ENCODE data around the gene TRPC1.
"Not testable (repeated sequence)": the region's sequence is repeated elsewhere in the genome, so short reads cannot be mapped to it uniquely, and the experiment has no call there.

TRPC1 gene

DNA sequence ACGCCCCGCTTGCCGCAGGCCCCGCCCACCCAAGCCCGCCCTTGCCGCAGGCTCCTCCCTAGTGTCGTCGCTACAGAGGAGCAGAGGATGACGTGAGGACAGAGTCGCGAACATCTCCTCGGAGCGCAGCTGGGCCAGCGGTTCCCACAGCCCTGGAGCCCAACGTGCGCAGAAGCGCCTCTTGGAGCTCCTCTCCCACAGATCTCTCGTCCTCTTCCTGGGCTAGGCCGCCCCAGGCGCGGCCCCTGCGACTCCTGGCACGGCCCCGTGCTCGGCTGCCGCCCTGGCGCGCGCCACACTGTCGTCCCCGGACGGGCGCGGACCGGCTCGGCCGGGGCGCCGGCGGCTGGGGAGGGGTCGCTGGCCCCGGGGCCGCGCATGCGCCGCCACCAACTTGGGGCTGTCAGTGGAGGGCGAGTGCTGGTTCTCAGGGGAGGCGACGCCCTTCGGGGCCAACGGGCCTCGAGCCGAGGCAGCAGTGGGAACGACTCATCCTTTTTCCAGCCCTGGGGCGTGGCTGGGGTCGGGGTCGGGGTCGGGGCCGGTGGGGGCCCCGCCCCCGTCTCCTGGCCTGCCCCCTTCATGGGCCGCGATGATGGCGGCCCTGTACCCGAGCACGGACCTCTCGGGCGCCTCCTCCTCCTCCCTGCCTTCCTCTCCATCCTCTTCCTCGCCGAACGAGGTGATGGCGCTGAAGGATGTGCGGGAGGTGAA is at the start of gene TRPC1:
Gene TRPC1, plus strand, starts transcription at position 67 of the 714 bp plus-strand sequence. Its CDS starts 526 bp downstream, at position 593.
- DNase-seq: peak; percentile 59

DNA sequence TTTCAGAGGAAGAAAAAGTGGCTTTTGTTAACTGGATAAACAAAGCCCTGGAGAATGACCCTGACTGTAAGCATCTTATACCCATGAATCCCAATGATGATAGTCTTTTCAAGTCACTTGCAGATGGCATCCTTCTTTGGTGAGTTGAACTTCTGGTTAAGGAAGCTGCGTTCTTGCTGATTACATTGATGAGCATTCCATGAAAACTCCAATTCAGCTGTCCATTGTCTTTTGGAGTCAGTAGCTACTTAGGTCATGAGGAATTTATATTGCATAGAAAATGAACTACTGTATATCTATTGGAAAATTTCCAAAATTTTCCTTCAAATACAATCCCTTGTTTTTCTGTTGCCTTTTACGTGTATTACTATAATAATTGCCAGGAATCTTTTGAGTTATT is 47.7 kb upstream of the TRPC1 start:
- DNase-seq: no peak

DNA sequence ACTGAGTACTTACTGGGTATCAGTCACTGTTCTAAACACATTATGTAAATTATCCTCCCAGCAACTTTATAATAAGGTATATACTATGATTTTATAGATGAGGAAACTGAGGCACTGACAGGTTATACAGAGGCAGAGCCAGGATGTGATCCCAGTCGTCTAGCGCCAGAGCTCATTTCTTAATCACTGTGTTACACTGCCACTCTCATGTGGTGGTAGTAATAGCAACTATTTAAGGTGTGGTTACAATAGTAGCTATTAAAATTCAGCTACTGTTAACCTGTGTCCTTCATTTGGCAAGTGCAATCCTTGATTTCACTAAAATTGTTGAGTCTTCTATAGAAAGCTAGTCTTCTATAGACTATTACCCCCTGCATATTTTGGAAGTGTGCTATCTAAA is 43.1 kb upstream of the TRPC1 start:
- no peak for DNase-seq

DNA sequence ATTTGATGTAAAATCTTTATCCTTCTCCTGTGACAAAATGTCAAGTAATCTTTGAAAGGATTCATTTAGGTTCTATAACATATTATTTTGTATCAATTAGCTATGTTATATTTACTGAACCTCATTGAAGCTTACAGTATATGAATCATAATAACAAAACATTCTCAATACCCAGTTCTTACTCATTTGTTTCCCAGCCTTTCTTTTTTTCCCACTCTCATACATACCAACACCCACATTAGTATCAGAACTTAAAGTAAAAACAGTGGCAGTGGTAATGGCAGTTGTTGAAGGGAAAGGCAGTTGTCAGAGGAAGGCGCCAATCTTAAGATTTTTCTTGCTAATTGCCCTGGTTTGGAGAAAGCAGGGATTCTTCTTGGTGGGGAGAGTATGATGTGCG is 33.2 kb upstream of the TRPC1 start:
- no peak for DNase-seq

DNA sequence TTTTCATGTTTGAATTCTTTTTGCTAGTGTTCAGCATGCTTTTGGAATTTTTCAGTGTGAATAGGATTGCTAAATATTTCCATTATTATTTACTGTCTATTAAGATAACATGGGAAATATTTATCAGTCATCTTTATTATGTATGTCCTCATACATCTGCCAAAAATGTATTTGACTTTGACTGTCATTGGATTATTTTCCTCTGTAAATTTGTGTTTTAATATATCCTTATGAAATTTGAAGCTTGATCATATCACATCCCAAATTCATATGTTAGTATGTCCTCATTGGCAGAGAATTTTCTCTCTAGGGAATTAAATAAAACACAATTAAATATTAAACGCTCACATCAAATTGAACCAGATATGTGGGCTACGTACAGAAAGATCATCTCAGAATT is 32.3 kb upstream of the TRPC1 start:
- no peak for DNase-seq

DNA sequence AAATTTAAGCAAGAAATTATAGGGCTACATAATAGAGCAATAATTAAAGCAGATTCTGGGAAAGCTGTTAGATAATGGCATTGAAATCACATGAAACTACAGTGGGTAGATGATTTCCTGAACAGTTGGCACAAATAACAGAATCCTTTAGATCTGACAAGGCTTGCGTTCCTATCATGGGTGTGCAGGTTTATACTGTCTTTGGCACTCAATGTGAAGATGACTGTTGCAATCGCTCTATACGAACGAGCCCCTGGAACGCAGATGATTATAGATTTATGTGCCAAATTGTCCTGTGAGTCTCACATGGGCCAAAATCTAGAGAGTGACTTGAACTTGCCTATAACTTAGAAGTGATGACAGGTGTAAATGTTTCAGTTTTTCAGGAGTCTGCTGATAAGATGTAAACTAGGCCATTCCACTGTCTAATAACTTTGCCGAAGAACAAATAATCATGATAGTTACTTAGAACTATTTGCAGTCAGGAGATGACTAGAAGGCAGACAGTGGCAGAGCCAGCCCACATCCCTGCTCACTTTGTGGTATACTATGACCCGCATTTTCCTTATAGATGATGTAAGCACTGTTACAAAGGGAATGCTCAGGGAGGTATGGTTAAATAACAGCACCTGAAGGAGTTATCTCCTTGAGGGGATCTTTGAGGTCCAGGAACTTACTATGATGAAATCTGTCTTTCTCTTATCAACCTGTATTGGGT is 30.5 kb upstream of the TRPC1 start:
- no peak for DNase-seq

DNA sequence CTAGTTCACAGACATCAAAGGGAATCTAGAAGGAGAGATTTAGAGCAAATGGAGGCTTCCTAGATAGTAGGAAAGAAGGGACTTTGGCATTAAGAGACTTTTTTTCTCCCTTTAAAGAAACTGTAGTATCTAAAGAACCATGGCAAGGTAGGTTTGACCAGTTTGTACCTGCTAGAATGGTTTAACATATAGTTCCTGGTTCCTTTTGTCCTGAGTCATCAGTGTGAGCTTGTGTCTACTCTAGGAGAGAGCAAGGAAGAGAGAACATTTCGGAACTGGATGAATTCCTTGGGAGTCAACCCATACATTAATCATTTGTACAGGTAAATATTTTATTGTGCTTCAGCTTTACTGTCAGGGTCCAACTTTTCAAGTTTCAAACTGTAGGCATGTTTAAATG is 29.6 kb upstream of the TRPC1 start:
- no peak for DNase-seq

DNA sequence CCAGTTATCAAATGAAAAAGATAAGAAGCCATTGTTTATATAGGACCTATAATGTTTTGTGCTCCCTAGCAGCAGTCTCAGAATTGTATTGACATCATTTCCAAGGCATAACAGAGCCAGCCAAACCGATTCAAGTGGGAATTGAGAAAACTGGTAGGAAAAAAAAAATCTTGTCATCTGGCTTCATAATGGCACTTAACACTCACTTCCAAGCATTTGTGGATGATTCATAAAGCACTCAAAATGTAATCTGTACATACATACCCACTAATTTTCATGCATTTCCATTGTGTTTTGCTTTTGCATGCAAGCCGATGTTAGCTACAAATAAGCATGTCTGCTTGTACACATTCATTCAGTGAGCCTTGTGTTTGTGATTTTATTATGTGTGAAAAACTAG is 18.6 kb upstream of the TRPC1 start:
- no peak for DNase-seq

DNA sequence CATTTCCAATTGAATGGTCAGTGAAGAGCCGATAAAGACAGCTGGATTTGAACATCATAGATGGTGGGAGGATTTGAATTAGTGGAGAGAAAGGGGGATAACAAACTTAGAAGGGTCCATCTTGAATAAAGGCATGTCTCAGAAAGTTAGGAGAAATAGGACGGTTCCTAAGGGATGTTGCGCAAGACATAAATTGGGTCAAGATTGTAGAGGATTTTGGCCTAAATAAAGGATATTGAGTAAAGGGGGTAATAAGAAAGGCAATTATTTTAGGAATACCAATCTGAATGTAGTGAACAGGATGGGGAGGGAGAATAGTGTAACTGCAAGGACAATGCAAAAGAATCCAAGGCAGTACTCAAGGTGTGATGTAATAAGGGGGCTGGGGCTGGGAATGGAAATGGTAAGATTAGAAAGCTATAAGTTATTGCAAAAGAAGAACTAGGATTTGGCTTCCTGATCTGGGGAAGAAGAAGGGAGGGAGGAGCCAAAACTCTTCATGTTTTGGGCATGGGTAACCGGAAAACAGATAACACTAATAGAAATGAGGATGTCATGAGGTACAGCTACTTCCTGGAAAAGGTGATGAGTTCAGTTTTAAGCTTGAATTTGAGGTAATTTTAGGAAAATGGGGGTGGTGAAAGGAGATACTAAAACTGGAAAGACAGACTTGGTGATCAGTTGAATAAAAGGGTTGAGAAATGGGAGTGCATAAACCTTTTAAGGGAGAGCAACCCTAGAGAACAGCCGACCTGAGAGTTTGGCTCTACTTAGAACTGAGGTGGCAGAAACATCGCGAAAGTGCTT is 17.3 kb upstream of the TRPC1 start:
- no peak for DNase-seq

DNA sequence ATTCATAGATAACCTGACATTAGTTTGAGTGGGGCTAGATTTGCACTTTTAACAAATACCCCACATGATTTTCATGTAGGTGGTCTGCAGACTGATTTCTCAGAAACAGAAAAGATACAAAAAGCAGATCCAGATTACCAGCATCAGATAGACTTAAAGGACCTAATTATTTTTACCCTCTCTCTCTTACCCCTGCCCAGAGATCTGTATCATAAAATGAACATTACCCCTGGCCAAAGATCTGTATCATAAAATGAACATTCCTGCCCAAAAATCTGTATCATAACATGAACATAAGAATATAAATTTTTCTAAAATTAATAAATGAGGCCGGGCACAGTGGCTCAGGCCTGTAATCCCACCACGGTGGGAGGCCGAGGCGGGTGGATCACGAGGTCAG is 14.6 kb upstream of the TRPC1 start:
- no peak for DNase-seq

DNA sequence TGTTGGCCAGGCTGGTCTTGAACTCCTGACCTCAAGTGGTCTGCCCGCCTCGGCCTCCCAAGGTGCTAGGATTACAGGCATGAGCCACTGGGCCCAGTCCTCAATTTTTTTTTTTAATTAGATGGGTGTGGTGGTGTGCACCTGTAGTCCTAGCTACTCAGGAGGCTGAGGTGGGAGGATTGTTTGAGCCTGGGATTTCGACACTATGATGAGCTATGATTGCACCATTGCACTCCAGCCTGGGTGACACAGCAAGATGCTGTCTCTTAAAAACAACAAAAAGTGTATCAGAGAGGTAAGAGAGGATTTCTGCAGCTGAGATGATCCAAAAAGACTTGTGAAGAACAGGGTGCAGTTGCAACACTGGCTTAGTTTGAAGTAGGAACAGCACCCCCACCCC is 9.0 kb upstream of the TRPC1 start:
- DNase-seq: not testable (repeated sequence)

DNA sequence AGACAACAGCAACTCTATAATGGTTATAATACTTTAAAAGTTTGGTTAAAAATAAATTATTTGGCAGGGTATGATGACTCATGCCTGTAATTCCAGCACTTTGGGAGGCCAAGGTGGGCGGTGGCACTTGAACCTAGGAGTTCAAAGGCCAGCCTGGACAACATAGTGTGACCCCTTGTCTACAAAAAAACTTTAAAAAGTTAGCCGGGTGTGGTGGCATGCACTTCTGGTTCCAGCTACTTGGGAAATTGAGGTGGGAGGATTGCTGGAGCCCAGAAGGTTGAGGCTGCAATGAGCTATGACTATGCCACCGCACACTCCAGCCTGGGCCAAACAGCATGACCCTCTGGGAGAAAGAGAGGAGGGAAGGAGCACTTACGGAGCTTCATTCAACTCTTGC is 7.7 kb upstream of the TRPC1 start:
- DNase-seq: no peak

DNA sequence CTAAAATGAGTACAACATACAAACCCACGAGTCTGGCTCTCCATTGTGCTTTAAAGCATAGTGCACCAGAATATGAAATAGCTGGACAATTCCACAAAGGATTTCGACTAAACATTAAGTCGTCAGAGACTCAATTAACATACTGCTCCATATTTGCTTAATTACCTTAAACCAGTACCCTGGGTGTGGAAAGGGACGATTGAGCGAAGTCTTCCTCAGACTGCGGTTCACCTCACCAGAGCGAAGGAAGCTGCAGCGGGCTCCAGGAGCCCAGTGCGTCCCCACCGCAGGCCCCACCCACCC is 218 bp upstream of the TRPC1 start:
- DNase-seq: no peak

DNA sequence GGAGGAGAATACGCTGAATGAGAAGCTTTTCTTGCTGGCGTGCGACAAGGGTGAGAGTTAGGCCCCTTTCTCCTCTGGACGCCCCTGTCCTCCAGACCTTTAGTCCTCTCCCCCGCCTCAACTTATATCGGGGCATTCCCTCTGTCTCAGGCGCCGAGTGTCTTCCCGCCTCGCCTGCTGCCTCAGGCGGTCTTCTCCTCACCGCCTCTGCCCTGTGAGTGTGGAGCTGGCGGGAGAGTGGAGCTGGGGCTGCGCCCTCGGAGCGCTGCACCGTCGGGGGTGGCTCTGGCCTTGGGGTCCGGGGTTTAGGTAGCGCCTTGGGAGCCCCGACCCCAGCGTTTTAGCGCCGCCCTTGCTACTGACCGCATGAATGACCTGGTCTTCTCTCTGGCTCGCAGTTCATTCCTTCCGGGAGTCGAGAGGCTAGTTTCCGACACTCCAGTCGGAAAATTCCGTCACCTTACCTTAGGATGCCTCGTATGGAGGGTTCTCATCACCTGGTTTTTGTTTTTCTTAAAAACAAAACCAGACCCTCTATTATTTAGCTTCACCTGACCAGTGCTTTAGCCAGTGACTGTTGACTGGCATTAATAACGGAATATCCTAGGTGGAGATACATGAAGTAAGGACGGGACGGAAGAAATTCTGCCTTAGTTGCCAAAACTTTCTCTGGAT is 985 bp downstream of the TRPC1 start:
- no peak for DNase-seq

DNA sequence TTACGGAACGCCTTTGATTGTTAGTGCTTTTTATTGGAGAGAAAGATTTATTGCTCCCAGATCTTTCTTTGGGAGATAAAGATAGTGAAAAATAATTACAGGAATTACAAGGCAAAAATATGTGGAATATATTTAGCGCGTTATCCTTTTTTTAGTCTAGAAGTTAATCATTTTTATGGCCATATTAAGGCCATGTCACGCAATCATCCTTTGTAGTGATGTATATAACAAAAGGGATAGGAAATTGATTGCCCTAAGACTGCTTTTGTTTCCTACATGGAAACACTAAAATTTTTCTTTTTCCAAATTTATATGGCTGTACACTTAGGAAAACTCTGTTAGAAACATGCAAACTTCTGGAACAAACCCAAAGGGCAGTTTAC is 1.5 kb downstream of the TRPC1 start:
- no peak for DNase-seq

DNA sequence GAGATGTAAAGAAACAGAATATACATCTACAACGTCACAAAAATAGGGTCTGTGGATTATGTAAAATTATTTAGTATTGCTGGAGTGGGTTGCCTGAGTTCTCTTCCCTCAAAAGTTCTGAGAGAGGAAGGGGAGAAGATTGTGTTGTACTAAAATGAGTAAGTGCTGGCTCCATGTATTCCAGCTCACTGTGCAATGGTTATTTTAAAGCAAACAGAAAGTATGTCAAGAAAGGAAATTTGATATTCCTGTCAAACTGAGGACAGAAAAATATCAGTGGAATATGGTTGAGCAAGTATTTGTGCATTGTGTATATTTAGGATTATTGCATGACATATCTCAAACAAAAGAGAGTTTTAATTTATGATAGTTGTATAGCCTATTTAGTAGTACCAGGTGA is 2.2 kb downstream of the TRPC1 start:
- DNase-seq: no peak

DNA sequence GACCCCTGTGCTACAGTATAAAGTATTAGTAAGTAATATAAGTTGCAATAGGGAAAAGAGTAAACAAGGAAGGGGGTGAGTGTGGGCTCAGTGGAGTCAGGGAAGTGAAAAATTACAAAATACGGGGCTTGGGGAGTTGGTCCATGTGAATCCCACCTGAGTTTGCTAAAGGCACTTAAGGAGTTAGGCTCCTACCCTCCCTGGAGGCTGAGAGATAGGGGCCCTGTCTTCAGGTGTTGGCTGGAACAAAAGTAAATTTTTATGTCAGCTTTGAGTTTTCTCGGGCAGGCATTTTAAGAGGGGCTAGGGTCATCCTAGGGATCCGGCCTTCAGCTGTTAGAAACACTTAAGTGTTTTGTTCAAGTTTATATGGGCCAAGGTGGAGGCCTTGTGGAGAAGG is 8.2 kb downstream of the TRPC1 start:
- DNase-seq: no peak

DNA sequence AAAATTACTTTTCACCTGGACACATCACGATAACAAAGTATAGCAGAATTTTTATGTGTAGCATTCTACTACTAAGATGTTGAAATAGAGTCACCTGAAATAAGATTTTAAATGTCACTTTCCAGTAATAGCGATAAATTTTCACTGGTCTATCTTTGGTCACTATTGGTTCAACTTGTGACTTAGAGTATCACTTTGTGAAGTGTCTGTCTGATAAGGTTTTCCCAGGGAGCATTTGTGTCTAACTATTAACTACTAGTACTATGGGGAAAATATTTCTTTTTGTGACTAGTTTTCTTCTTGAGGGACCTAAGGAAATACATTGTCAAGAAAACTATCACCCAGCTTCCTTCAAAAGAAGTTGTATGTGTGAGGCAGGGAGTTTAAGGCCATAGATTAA is 11.0 kb downstream of the TRPC1 start:
- no peak for DNase-seq

DNA sequence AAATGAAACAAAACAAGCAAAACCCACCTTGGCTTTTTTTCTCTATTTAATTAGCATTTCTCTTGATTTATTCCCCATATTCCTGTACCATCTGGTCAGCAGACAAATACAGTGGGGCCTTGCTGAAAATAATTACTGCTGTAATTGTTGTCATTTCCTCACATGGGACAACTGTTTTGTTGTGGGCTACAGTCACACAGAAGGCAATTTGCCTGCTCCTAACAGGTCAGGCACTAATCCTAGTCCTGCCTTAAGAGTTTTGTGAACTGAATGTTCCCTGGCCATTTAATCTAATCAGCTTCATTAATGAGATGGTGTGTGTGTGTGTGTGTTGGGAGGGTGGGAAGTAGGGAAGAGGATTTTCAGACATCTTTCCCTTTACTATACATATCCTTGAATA is 11.6 kb downstream of the TRPC1 start:
- DNase-seq: no peak

DNA sequence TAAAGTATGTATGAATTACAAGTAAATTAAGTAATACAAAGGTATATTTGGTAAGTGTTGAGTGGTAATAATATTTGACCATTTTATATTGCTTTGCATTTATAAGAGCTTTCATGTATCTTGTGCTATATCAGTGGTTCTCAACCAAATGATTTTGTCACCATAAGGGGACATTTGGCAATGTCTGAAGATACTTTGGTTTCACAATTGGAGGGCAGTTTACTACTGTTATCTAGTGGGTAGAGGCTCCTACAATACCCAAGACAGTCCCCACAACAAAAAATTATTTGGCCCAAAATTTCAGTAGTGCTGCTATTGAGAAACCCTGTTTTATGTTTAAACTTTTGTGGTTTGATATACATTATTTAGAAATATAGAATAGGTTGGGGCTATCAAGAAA is 14.6 kb downstream of the TRPC1 start:
- no peak for DNase-seq

DNA sequence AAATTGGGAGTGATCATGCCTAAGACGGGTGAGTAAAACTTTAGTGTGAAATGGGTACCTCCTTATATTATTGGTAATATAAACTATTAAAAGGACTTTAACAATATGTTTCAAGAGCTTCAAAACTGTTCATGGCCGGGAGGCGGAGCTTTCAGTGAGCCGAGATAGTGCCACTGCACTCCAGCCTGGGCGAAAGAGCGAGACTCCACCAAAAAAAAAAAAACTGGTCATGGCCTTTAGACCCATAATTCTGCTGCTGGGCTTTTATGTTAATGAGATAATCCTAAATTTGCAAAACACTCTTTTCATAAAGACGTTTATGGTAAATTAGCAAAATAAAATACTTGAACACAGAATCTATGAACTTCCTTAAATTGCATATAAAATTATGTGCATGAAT is 22.8 kb downstream of the TRPC1 start:
- DNase-seq: no peak

DNA sequence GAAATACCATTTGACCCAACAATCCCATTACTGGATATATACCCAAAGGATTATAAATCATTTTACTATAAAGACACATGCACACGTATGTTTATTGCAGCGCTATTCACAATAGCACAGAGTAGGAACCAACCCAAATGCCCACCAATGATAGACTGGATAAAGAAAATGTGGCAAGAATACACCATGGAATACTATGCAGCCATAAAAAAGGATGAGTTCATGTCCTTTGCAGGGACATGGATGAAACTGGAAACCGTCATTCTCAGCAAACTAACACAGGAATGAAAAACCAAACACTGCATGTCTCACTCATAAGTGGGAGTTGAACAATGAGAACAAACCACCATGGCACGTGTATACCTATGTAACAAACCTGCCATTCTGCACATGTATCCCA is 26.7 kb downstream of the TRPC1 start:
- not testable (repeated sequence) for DNase-seq

DNA sequence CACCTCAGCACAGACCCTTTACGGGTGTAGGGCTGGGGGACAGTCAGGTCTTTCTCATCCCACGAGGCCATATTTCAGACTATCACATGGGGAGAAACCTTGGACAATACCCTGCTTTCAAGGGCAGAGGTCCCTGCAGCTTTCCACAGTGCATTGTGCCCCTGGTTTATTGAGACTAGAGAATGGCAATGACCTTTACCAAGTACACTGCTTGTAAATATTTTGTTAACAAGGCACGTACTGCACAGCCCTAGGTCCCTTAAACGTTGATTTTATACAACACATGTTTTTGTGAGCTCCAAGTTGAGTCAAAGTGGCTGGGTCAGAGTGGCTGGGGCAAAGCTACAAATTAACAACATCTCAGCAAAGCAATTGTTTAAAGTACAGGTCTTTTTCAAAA is 28.8 kb downstream of the TRPC1 start:
- DNase-seq: not testable (repeated sequence)

DNA sequence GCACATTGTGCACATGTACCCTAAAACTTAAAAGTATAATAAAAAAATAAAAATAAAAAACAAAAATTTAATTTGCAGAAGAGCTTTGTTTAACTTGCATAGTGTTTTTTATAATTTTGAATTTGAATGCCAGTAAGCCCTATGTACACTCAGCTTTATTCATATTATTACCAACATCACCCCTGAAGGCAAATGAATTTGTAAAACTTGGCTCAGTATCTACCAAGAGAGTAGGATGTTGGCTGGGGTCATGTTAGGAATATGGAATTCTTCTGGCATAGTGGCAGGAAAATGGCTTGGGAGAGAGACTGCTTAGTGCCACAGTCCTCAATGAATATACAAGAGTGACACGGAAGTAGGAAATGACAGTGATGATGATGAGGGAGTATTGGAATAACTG is 30.7 kb downstream of the TRPC1 start:
- DNase-seq: no peak
